ENCODE data around the gene NOXA1.
"Not testable (repeated sequence)": the region's sequence is repeated elsewhere in the genome, so short reads cannot be mapped to it uniquely, and the experiment has no call there.

NOXA1 gene

DNA sequence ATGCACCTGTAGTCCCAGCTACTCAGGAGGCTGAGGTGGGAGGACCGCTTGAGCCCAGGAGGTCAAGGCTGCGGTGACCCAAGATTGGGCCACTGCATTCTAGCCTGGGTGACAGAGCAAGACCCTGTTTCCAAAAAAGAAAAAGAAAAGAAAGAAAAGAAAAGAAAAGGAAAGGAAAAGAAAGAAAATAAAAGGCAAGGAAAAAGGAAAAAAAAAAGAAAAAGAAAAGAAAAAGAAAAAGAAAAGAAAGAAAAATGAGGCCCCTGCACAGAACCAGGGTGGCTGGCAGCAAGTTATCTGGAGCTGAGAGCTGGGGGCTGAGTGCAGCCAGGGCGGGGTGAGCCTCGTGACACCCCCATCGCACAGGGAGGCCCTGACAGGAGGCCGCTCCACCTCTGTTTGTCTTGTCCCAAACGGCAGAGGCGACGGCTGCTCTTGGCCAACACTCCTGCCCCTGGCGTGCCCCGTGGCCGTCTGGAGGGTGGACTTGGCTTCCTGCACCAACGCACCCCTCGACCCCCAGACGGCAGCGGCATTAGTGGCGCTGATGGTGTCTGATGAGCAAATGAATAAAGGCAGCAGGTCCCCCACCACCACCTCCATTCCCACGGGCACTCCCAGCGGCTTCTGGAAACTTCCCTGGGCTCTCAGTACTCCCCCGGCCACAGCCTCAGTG lies 17.0 kb upstream of the NOXA1 start:
- DNase-seq (ENCODE audit: low read depth): no peak

- DNase-seq (ENCODE audit: low read depth): no peak
Measured at GRCh38 chr9:137406876-137407589, 16.2 kb upstream of the NOXA1 start.

- DNase-seq (ENCODE audit: low read depth): no peak
Measured at GRCh38 chr9:137407590-137408300, 15.4 kb upstream of the NOXA1 start.

- DNase-seq (ENCODE audit: low read depth): no peak
Measured at GRCh38 chr9:137408651-137409405, 14.4 kb upstream of the NOXA1 start.

GRCh38 chr9:137409515-137409914 lies 13.7 kb upstream of the NOXA1 start:
- DNase-seq (ENCODE audit: low read depth): no peak

- DNase-seq (ENCODE audit: low read depth): not testable (repeated sequence)
Measured at GRCh38 chr9:137410236-137410890, 12.8 kb upstream of the NOXA1 start.

- no peak for DNase-seq (ENCODE audit: low read depth)
Measured at GRCh38 chr9:137410891-137411249, 12.3 kb upstream of the NOXA1 start.

GRCh38 chr9:137411260-137411644 lies 11.9 kb upstream of the NOXA1 start:
- DNase-seq (ENCODE audit: low read depth): no peak

DNA sequence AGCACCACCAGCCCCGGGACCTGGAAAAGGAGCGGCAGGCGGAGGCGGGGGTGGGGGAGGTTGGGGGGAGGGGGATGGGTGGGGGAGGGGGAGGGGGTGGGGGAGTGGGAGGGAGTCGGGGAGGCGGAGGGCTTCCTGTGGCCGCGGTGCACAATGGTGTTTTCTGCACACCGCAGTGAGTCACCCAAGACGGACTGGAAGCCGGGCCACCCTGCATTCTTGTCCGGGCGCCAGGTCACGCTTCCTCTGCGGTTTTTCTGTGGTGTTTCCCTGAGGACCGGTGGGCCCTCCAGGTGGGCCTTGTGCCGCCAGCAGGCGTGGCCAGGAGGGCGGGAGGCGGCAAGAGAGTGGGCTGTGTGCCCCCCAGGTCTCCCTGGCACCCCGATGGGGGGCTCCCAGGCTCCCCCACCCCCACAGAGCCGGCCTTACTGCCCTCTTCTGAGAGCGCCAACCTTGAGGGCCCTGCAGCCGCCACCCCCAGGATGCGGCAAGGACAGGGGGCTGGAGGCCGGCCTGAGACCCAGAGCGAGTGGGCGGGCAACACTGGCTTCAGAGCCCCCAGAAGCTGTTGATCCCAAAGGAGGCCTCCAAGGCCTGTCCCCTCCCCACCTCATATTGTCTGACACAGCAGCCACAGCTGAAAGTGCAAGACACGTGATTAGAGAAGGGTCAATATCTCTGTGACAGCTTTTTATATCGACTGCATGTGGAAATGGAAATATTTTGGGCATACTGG lies 11.4 kb upstream of the NOXA1 start:
- no peak for DNase-seq (ENCODE audit: low read depth)

DNA sequence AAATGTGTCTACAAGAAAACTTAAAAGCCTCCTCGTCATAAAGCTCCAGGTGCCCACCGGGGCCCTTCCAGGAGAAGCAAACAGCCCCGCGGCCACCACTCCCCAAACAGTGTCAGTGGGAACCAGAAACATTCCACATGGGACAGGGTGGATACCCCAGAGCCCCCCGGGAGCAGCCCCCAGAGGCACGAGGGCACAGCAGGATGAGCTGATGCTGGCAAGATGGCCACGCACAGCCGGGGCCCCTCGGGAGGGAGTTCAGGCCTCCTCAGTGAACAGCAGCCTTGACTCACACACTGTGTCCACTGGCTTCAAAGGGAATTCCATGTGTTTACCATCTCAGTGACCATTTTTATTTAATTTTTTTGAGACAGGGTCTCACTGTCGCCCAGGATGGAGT lies 10.8 kb upstream of the NOXA1 start:
- no peak for DNase-seq (ENCODE audit: low read depth)

DNA sequence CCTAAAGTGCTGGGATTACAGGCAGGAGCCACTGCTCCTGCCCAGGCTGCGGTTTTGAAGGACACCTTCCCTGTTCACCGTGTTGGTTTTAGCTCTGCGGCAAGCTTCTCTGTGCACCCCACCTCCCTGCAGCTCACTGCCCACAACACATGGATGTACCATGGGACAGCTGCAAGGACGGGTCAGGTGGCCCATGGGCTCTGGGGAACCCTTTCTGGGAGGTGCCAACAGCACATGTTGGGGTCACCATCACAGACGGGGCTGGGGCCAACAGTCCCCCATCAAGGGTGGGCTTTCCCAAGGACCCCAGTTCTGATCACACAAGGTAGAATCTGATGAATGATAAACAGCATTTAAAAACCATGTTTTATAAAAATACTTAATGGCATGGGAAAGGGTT lies 7.7 kb upstream of the NOXA1 start:
- no peak for DNase-seq (ENCODE audit: low read depth)

- no peak for DNase-seq (ENCODE audit: low read depth)
Measured at GRCh38 chr9:137416006-137416562, 7.1 kb upstream of the NOXA1 start.

- no peak for DNase-seq (ENCODE audit: low read depth)
Measured at GRCh38 chr9:137416563-137417151, 6.5 kb upstream of the NOXA1 start.

GRCh38 chr9:137417161-137418021 lies 5.8 kb upstream of the NOXA1 start:
- DNase-seq (ENCODE audit: low read depth): no peak

GRCh38 chr9:137421838-137422603 lies 1.2 kb upstream of the NOXA1 start:
- no peak for DNase-seq (ENCODE audit: low read depth)

DNA sequence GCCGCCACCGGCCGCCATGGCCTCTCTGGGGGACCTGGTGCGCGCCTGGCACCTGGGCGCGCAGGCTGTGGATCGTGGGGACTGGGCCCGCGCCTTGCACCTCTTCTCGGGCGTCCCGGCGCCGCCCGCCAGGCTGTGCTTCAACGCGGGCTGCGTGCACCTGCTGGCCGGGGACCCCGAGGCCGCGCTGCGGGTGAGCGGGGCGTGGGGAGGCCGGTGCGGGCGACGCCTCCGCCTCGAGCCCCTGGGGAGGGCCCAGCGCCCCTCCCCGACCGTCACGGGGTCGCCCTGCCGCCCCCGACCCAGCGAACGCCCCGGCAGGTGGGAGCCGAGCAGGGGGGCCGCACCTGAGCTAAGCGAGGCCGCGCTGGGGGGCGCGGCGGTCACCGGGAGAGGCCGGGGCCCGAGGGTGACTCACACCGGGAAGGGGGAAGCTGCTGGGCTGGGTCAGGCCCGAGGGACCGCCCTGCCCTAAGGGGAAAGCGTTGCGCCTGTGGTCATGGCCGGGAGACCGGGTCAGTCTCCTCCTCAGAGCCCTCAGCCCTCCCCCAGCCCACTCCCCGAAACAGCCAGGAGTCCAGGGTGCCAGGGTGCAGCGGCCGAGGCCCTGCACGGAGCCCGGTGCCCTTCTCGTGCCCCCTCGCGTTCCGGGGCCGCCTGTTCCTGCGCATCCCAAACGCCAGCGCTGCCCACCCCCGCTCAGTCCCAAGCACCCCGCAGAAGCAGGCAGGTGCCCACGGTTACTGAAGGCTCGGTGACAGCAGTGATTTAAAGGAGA lies 510 bp downstream of the NOXA1 start:
- no peak for DNase-seq (ENCODE audit: low read depth)

DNA sequence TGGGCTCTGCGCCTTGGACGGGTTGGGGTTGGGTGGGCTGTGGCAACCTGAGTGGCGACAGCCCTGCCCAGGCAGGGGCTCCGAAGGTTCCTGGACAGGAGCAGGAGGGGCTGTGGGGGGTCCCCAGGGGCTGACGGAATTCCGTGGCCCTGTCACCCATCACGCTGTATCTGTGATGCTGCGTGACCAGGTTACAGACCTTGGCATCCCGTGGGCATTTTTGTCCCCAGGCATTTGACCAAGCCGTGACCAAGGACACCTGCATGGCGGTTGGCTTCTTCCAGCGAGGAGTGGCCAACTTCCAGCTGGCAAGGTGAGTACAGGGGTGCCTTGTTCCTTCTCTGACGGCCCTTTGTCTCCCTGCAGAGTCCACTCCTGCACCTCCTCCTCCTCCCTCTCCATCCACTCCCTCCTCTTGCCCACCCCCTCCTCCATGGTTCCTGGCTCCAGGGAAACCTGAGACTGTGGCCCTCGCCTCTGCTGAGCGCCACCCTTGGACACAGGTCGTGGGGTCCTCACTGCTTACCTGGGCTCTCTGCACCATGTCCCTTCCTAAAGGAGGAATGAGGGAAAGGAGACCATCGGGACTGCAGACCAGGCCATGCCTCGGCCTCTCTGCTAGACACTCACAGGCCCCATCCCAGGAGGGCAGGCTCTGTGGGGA lies 3.0 kb downstream of the NOXA1 start:
- no peak for DNase-seq (ENCODE audit: low read depth)
